Neural progenitor cell (in vitro differentiated cells): ENCODE measurements around the gene OTOP3.

Source experiments
- EZH2 ChIP-seq: fragments of 200-600 bp; sonication (generic); IDR thresholded peaks from 2 replicates; pipeline ENCODE4 v1.6.1; 2017; ENCODE audit warnings: antibody characterized with exemption, mild to moderate bottlenecking, moderate library complexity
- EZH2phosphoT487 ChIP-seq: fragments of 200-600 bp; sonication (generic); IDR thresholded peaks from 2 replicates; pipeline ENCODE4 v1.6.1; 2017; ENCODE audit warnings: antibody characterized with exemption
- TF ChIP-seq, protein P1 (sequence below): fragments of 200-600 bp; sonication (generic); IDR thresholded peaks from 2 replicates; pipeline ENCODE4 v1.5.1; 2017; ENCODE audit warnings: antibody characterized with exemption, mild to moderate bottlenecking

DNA sequence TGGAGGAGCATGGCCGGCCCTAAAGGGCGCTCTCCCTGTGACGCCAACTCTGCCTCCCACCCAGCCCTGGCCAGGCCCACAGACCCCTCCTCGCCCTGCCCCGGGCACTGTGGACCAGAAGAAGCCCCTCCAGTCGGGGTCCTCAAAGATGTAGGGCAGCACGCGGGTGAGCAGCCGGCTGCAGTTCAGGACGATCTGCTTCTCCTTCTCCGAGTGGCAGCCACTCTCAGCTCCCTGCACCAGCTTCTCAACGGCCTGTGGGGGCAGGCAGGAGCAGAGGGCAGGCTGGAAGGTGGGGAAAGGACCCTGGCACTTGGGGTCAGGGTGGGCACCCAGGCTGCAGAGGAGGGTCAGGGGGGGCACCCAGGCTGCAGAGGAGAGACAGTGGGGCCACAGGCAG is 28.0 kb downstream of the OTOP3 start:
- TF ChIP-seq, protein P1, sequence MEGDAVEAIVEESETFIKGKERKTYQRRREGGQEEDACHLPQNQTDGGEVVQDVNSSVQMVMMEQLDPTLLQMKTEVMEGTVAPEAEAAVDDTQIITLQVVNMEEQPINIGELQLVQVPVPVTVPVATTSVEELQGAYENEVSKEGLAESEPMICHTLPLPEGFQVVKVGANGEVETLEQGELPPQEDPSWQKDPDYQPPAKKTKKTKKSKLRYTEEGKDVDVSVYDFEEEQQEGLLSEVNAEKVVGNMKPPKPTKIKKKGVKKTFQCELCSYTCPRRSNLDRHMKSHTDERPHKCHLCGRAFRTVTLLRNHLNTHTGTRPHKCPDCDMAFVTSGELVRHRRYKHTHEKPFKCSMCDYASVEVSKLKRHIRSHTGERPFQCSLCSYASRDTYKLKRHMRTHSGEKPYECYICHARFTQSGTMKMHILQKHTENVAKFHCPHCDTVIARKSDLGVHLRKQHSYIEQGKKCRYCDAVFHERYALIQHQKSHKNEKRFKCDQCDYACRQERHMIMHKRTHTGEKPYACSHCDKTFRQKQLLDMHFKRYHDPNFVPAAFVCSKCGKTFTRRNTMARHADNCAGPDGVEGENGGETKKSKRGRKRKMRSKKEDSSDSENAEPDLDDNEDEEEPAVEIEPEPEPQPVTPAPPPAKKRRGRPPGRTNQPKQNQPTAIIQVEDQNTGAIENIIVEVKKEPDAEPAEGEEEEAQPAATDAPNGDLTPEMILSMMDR, result peak; percentile 34
- TF ChIP-seq EZH2phosphoT487, result no peak
- TF ChIP-seq EZH2, result no peak
